Skin epidermis (tissue), 12 donors: ENCODE results near the gene TNFRSF9.

Experiments used
- H3K27ac ChIP-seq, 21 experiments: fragments of 200-600 bp; sonication (generic) in 11 of 21; one replicate each; pipeline ENCODE4 v1.5.0; 2020; ENCODE audit warnings: mild to moderate bottlenecking in 3 of 21, inconsistent platforms in 2 of 21, moderate library complexity in 2 of 21
- H3K4me3 ChIP-seq, 7 experiments: fragments of 200-600 bp; sonication (generic) in 2 of 7; one replicate each; pipeline ENCODE4 v1.5.0; 2020; ENCODE audit warnings: inconsistent platforms in 2 of 7, mild to moderate bottlenecking in 2 of 7, moderate library complexity in 1 of 7

The TNFRSF9 gene

DNA sequence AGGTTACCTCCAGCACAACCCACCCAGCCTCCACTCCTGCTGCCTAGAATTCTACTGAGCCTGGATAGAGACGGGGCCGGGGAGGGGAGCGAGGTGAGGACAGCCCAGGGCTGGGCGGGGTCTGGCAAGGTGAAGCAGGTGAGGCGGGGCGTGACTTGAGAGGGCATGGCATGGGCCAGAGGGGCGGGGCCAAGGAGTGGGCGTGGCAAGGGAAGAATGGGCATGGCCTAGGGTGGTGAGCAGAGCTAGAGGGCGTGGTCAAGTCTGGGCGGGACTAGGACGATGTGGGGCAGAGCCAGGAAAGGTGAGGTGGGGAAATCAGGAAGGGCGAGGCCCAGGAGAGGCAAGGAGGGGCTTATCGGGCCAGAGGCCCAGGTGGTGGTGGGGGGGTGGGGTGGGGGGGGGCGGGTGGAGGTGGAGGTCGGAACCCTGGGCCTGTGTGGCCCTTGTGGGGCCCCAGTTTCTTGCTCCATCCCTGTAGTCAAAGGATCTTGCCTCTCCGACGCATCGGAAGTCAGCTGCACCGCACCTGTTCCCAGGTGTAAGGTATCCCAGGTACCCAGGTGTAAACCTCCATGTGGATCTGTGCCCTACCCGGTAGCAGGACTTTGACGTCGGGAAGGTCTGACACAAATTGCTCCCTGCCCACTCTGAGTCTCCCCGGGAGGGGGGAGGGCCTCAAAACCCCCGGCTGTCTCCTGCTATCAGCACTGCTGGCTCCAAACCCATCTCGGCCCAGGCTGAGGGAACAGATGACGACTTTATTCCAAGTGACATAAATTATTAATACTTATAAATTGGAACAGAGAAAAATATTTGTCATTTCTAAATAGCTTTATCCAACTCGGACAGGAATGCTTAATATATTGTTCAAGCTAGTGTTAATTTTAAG lies 54.9 kb downstream of the TNFRSF9 start:
- H3K27ac ChIP-seq, result no peak overlapping the region
- H3K4me3 ChIP-seq, result no peak overlapping the region

DNA sequence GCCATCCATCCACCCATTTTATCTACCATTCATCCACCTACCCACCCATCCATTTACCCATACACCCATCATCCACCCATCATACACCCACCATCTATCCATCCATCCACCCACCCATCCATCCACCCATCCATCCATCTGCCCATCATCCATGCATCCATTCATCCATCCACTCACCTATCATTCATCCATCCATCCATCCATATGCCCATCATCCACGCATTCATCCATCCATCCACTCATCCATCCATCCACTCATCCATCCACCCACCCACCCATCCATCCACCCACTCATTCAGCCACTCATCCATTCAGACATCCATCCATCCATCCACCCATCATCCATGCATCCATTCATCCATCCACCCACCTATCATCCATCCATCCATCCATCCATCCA lies 55.9 kb downstream of the TNFRSF9 start:
- no peak overlapping the region for H3K4me3 ChIP-seq

DNA sequence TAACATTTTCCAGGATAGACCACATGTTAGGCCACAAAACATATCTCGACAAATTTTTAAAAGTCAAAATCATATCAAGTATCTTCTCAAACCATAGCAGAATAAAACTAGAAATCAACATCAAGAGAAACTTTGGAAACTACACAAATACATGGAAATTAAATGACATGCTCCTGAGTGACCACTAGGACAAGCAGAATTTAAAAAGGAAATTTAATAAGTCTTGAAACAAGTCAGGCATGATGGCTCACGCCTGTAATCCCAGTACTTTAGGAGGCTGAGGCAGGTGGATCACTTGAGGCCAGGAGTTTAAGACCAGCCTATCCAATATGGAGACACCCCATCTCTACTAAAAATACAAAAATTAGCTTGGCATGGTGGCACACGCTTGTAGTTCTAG lies 61.4 kb downstream of the TNFRSF9 start:
- H3K27ac ChIP-seq, result no peak overlapping the region
- H3K4me3 ChIP-seq, result no peak overlapping the region

More for the DNA sequence above, 55.9 kb downstream of the TNFRSF9 start:
- no peak overlapping the region for H3K27ac ChIP-seq

DNA sequence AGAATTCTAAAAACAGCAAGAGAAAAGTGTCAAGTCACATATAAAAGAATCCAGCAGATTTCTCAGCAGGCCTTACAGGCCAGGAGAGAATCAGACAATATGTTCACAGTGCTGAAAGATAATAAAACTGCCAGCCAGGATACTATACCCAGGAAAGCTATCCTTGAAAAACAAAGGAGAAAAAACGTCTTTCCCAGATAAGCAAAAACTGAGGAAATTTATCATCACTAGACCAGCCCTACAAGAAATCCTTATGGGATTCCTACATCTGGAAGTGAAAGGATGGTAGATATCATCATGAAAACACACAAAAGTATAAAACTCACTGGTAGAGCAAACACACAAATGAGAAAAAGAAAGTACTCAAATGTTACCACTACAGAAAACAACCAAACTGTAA lies 62.6 kb downstream of the TNFRSF9 start:
- Histone ChIP-seq H3K27ac (no peak overlapping the region), H3K4me3 (no peak overlapping the region)

DNA sequence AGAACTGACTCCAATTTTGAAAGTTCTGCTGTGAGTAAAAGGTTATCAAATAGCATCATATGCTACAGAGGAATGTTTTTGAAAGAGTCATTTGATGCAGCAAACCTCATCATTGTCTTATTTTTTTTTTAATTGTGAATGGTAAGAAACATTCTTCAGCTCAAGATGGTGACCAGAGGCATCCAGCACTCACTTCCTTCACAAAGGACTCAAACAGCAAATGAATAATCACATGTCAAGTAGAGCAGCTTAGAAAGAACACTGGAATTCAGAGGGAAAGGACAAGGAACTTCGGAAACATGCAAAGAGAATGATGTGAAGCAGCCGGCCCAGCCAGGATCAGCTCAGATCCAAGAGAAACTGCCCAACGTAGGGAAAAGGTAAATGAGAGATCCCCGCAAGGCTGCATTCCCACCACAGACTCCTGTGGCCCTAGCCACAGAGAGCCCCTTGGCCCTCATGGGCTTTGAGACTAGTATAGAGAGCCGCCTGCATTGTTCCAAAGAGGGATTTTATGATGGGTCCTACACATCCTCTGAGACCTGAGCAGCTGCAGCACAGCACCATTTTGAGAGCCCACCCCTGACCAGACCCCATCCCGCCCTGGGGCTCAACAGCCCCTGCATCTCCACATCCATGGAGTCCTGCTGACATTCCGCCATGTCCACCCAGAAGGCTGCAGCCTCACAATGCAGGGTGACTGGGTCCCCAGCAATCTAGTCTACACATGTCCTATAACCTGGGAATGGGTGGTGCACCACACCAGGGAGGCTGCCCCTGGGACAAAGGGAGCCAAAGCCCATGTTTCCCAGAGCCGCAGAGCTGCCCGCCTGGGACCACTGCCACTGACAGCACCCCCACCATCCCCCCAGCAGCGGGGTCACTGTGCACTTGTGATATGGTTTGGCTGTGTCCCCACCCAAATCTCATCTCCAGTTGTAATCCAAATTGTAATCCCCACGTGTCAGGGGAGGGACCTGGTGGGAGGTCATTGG lies 66.5 kb downstream of the TNFRSF9 start:
- H3K27ac ChIP-seq, result no peak overlapping the region
- no peak overlapping the region for H3K4me3 ChIP-seq

DNA sequence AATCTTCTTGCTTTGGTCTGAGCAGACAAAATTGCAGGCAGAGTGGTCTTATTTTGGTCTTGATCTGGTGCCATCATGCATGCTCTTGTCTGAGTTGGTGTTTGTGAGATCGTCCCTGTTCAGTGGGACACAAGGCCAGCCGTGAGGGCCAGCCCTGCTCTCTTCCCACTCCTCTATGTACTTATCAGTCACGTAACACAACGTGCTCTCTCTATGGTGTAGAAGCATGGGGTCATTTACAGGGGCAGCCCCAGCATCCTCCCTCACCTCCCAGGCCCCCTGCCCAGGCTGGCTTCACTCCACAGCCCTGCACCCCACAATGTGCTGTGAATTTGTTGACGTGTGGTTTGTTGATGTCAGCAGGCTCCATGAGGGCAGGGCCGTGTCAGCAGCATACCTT lies 69.5 kb downstream of the TNFRSF9 start:
- no peak overlapping the region for H3K27ac ChIP-seq
- H3K4me3 ChIP-seq, result no peak overlapping the region

DNA sequence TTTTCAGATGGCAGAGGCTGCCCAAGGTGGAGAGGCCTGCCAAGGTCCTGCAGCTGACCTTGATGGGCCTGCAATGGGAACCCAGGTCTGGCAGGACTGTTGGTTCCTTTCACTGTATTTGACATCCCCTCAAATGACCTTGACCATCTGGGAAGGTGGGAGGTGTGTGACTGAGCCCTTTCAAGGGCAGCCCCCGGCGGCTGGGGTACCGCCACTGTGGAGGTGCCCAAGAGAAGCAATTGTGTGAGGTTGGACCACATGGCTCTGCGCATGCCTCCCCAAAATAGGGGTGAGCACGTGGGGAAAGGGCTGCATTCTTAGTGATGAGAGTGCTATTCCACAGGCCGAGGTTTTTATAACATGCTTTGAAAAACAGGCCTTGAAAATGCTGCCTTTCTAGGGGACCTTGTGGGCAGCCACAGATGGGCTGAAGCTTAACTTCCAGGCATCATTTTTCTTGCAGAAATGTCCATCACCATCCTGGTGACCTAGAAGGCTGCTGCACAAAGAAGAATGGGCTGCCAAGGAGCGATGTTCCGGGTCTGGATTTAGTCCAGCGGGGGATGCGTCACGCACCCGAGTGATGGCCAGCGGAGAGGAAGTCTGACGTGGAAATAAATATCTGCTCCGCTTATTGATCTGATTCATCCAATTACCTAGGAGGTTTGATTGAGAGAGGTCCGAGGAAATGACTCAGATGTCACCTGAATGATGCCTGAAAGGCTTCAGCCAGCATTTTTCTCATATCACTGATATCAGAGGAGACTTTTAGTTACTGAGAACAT lies 71.3 kb downstream of the TNFRSF9 start:
- no peak overlapping the region for H3K27ac ChIP-seq
- H3K4me3 ChIP-seq, result no peak overlapping the region

DNA sequence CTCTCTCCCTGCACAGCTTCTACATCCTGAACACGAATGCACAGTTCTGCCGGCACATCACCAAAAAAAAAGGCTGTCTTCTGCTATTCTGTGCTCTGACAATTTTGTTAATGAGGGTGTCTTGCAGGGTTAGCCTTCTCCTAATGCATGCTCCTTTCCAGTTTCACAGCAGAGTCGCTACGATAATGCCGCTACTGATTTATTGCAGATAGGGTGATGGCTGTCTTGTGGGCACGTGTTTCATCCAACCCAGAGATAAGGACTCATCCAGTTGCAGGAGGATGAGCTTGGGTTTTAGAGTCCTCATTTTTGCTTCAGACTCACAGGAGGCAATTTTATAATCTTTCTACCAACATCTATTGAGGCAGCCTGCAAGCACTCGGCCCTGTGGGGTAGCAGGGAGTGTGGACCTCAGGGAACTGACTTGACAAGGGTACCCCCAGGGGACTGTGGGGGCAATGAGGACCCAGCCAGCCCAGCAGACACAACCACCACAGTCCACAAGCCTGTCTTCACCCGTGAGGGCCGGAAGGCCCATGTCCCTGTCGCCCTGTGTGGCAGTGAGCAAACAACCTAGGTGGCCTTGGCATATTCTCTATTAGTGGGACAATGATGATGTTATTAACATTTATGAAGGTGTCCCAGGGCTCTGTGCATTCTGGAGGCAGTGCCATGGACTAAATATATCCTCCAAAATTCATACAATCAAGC lies 72.4 kb downstream of the TNFRSF9 start:
- H3K4me3 ChIP-seq, result no peak overlapping the region
- H3K27ac ChIP-seq, result no peak overlapping the region

DNA sequence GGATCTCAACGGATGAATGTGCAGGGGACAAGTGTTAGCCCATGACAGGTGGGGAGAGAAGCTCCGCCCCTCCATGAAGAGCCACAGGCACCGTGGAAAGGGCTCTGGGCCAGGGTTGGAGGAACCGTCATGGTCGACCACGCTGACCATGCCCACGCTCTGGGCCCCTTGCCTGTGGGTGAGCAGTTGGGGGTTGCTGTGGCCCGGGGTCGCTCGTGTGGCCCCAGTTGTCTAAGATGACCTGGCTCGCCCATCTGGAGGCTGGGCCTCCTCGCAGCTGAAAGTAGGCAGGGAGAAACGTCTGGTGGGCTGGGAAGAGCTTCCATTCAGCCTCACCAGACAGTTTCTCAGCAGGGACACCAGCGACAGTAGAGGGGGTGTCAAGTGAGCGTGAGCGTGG lies 74.7 kb downstream of the TNFRSF9 start:
- Histone ChIP-seq H3K27ac (no peak overlapping the region), H3K4me3 (no peak overlapping the region)
